C4-2B (cell line): ENCODE results near the gene GALT.

ENCODE experiments used
- H3K27ac ChIP-seq: fragments of 450-650 bp; 2 replicates; pipeline ENCODE4 v1.5.1; 2017
- ZFX ChIP-seq: fragments of 450-650 bp; IDR thresholded peaks from 2 replicates; pipeline ENCODE4 v1.6.1; 2017
- TF ChIP-seq, protein P1 (sequence below): fragments of 450-650 bp; conservative IDR thresholded peaks from 2 replicates; pipeline ENCODE4 v1.5.1; 2017; ENCODE audit warnings: mild to moderate bottlenecking

Gene GALT

DNA sequence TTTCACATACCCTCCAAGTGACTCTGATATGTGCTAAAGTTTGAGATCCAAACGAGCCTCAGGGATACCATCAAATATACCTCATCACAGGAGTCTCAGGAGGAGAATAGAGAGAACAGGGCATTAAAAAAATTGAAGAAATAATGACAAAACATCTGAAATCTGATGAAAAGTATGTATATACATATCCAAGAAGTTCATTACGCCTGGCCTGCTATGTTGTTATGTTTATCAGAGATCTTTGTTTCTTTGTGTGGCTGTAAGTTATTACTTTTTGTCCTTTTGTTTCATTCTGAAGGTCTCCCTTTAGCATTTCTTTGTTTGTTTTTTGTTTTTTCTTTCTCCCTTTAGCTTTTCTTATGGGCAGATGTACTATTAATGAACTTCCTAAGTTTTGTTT lies 47.1 kb downstream of the GALT start:
- no peak for TF ChIP-seq ZFX
- no peak overlapping the region for H3K27ac ChIP-seq

DNA sequence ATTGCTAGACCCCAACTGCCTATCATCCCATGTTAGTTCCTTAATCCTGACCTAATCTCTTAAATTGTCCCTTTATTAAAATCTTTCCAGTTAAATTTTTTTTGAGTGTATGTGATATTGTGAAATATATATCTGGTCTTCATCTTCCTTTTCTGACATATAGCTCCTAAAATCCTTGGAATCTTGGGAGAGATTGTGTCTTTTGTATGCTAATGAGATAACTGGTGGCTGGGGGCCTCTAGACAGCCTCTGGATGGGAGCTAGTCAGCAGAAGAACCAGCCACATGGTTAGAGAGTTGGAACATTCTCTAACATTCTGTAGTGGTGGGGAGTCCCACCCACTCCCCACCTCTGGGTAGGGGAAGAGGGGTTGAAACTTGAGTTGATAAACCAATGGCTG lies 48.3 kb downstream of the GALT start:
- no peak overlapping the region for H3K27ac ChIP-seq
- no peak for TF ChIP-seq ZFX
- TF ChIP-seq, protein P1, sequence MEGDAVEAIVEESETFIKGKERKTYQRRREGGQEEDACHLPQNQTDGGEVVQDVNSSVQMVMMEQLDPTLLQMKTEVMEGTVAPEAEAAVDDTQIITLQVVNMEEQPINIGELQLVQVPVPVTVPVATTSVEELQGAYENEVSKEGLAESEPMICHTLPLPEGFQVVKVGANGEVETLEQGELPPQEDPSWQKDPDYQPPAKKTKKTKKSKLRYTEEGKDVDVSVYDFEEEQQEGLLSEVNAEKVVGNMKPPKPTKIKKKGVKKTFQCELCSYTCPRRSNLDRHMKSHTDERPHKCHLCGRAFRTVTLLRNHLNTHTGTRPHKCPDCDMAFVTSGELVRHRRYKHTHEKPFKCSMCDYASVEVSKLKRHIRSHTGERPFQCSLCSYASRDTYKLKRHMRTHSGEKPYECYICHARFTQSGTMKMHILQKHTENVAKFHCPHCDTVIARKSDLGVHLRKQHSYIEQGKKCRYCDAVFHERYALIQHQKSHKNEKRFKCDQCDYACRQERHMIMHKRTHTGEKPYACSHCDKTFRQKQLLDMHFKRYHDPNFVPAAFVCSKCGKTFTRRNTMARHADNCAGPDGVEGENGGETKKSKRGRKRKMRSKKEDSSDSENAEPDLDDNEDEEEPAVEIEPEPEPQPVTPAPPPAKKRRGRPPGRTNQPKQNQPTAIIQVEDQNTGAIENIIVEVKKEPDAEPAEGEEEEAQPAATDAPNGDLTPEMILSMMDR: no peak
